CD1c-positive myeloid dendritic cell (primary cell): ENCODE results near the gene IGHMBP2.
A peak's percentile ranks its signal among the peaks of the same experiment; 100 is the strongest.
"Not testable (repeated sequence)": the region's sequence is repeated elsewhere in the genome, so short reads cannot be mapped to it uniquely, and the experiment has no call there.

Experiments used
- DNase-seq: peaks from one replicate; pipeline ENCODE4 v3.0.0-alpha.2; 2016; ENCODE audit errors: extremely low spot score

Gene IGHMBP2

GRCh38 chr11:68961245-68961644, 57.6 kb downstream of the IGHMBP2 start:
- no peak for DNase-seq

GRCh38 chr11:68962527-68963250, 59.0 kb downstream of the IGHMBP2 start:
- DNase-seq: peak; percentile 16

- DNase-seq: no peak
Measured at GRCh38 chr11:68963779-68964178, 60.1 kb downstream of the IGHMBP2 start.

- no peak for DNase-seq
Measured at GRCh38 chr11:68965901-68966853, 62.5 kb downstream of the IGHMBP2 start.

GRCh38 chr11:68966894-68967780, 63.4 kb downstream of the IGHMBP2 start:
- no peak for DNase-seq

- DNase-seq: no peak
Measured at GRCh38 chr11:68968306-68969250, 64.9 kb downstream of the IGHMBP2 start.

GRCh38 chr11:68969386-68969785, 65.7 kb downstream of the IGHMBP2 start:
- DNase-seq: no peak

GRCh38 chr11:68970921-68971636, 67.4 kb downstream of the IGHMBP2 start:
- DNase-seq: no peak

- DNase-seq: no peak
Measured at GRCh38 chr11:68973219-68973618, 69.5 kb downstream of the IGHMBP2 start.

GRCh38 chr11:68973706-68974105, 70.0 kb downstream of the IGHMBP2 start:
- not testable (repeated sequence) for DNase-seq

GRCh38 chr11:68974421-68975194, 70.9 kb downstream of the IGHMBP2 start:
- DNase-seq: peak; percentile 26

- DNase-seq: no peak
Measured at GRCh38 chr11:68976095-68976494, 72.4 kb downstream of the IGHMBP2 start.

- no peak for DNase-seq
Measured at GRCh38 chr11:68976563-68976962, 72.9 kb downstream of the IGHMBP2 start.

- DNase-seq: no peak
Measured at GRCh38 chr11:68977781-68978625, 74.3 kb downstream of the IGHMBP2 start.

GRCh38 chr11:68978626-68978930, 74.9 kb downstream of the IGHMBP2 start:
- DNase-seq: no peak

GRCh38 chr11:68978931-68979594, 75.4 kb downstream of the IGHMBP2 start:
- DNase-seq: no peak

- no peak for DNase-seq
Measured at GRCh38 chr11:68979931-68980775, 76.5 kb downstream of the IGHMBP2 start.
